Muscle of leg (tissue), 11 donors: ENCODE data around the gene HAGHL. TPM values are rescaled to one million over a fixed set of nuclear protein-coding genes. Genes with fewer than 3 reads are reported as not detected.

Experiments
- DNase-seq: peaks from one replicate; pipeline ENCODE4 v3.0.0; 2013
- H3K27ac ChIP-seq: one replicate; pipeline ENCODE4 v1.5.1; 2013; ENCODE audit warnings: mild to moderate bottlenecking, low read length, control low read depth
- H3K27me3 ChIP-seq: one replicate; pipeline ENCODE4 v1.6.1; 2013; ENCODE audit warnings: low read length; ENCODE audit not compliant: control insufficient read depth, insufficient read depth
- H3K36me3 ChIP-seq: one replicate; pipeline ENCODE4 v1.6.1; 2013; ENCODE audit warnings: low read length; ENCODE audit not compliant: control insufficient read depth, insufficient read depth
- H3K4me1 ChIP-seq: one replicate; pipeline ENCODE4 v1.6.1; 2013; ENCODE audit warnings: low read length; ENCODE audit not compliant: control insufficient read depth, insufficient read depth
- H3K4me3 ChIP-seq: one replicate; pipeline ENCODE4 v1.5.1; 2013; ENCODE audit warnings: low read length, control low read depth
- H3K9me3 ChIP-seq: replicated peaks from 2 replicates; pipeline ENCODE4 v1.6.1; 2013; ENCODE audit warnings: low read depth, low read length; ENCODE audit not compliant: control insufficient read depth
- WGBS: methylation state at CpG from one replicate; pipeline ENCODE4 v1.1.5; 2013; ENCODE audit warnings: missing lambda C conversion rate; ENCODE audit not compliant: insufficient coverage; 5-methylcytosine and 5-hydroxymethylcytosine counted together
- polyA plus RNA-seq, 8 donors: library from polyadenylated mRNA; unstranded; fragments of 120-200 nt; gene quantifications; one replicate each; pipeline versions ENCODE4 v1.2.1 to v1.2.3, GENCODE V29; 2013; ENCODE audit warnings: inconsistent platforms in 1 of 8, low replicate concordance in 1 of 8; ENCODE audit not compliant: insufficient read length in 8 of 8, insufficient read depth in 1 of 8
- total RNA-seq: library from RNA; stranded (reverse); fragments of 120-200 nt; gene quantifications from one replicate; pipeline ENCODE4 v1.2.4, GENCODE V29; 2013

Gene HAGHL
- total and polyA plus RNA-seq, 9 donors = 1.7 to 4.7 (median 2.8) TPM

DNA sequence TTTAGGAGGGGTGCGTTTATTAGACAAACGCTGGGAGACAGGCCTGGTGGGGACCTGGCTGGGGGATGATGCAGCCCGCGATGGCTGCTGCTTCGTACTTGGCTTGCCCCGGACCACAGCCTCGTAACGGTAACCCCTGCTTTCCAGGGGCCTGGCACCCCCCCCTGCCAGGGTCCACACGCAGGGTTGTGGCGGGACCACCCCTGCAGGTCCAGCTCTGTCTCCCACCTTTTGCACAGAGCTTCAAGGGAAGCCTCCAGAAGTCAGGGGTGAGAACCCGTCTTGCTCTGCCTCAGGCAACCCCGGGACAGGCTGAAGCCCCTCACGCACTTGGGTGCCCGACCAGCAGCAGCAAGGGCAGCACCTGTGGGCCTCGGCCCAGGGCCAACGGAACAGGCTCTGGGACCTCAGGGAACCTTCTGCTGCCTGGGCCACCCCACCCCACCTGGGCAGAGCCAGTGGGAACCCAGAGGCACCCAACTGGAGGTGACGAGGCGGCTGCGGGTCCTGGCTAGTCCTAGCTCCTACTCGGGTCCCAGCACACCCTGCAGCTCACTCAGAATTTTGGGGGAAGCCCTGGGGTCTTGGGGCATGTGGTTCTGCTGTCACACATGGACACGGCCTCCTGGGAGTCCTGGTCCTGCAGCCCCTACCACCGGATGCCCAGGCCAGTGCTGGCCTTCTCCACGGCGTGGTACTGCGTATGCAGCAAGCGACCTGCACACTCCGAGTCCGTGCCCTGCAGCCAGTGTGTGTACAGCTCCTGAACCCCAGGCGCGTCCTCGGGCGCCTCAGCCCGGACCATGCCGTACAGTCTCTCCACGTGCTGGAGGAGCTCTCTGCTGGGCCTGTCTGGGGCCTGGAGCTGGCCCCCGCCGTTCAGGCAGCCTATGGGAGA, 3.1 kb downstream of the HAGHL start:
- H3K4me1 ChIP-seq = peaks cover 18% of the 10 kb centered on the region
- H3K27me3 ChIP-seq = peaks cover 40% of the 10 kb centered on the region
- H3K36me3 ChIP-seq = peaks cover 47% of the 10 kb centered on the region
- no peak overlapping the region for H3K4me3 ChIP-seq
- peak; percentile 9 for DNase-seq
- no peaks in the 10 kb centered on the region for H3K9me3 ChIP-seq
- H3K27ac ChIP-seq = no peak overlapping the region
- WGBS = 83% methylated on average over 35 of the region's 37 CpGs

DNA sequence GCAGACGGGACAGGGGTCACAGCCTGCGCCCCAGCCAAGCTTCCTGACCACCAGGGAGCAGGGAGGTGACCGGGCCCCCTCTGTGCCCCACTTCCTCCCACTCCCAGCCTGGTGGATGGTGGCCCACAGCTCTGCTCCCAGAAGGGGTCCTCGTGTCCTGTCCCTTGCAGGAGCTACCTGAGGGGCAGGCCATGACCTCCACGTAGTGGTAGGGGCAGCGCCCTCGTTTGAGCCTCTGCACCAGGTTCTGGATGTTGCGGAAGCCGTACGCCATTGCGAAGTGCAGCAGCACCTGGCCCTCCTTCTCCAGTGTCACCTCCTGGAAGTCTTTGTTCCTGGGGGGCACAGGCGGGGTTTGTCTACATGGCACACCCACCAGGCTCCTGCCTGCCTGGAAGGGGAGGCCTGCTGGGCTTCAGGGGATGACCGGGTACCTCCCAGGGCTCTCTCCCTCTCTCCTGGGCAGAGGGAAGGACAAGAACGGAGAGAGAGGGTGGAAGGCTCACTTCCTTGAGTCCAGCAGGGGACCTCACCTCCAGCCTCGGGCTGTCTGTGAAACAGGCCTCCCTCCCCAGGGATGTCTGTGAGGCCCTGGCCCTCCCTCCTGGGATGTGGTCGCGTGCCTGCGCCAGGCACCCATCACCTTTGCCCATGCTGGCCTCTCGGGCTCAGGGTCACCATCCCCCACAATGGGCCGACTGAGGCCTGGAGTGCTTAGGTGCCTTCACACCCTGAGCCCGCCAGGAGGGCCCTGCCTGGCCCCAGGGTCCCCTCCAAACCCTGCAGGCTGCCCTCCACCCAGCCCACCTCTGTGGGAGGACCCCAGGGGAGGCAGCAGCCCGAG, 4.0 kb downstream of the HAGHL start:
- H3K27me3 ChIP-seq = peaks cover 33% of the 10 kb centered on the region
- H3K27ac ChIP-seq = no peak overlapping the region
- WGBS = 83% methylated on average over 19 of the region's 22 CpGs
- H3K4me3 ChIP-seq = no peak overlapping the region
- peak; percentile 12 for DNase-seq
- no peaks in the 10 kb centered on the region for H3K9me3 ChIP-seq
- peaks cover 55% of the 10 kb centered on the region for H3K36me3 ChIP-seq
- peaks cover 18% of the 10 kb centered on the region for H3K4me1 ChIP-seq

DNA sequence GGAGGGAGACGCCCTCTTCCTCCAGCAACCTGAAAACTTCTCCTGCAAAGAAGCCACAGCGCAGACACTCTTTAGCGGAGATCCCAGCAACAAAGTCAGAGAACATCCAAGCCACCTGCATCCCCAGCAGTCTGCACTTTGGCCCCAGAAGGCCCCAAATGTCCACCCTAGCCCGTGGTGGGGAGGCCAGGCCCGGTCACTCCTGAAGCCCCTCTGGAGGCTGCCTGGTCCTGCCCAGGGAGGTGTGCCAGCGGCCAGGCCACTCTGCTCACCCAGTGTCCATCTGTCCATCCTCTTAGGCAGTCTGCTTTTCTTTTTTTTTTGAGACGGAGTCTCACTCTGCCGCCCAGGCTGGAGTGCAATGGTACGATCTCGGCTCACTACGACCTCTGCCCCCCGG, 5.4 kb downstream of the HAGHL start:
- H3K9me3 ChIP-seq = no peaks in the 10 kb centered on the region

DNA sequence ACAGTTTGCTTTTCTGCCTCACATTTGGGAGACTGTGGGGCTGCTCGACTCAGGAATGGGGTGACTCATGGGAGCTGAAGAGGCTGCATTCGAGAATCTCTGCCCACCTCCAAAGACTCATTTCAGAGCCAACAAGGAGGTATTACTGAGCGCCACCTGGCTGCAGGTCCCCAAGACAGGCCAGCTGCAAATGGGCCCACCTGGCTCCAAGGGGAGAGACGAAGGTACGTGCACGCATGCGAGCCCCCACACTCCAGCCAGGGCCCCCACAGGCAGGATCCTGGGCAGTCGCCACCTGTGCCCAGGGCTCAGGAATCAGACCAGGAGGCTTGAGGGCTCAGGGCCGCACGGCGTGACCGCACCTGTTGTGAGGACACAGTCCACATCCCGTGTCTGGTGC, 6.0 kb downstream of the HAGHL start:
- no peak overlapping the region for H3K4me3 ChIP-seq
- WGBS = 94% methylated on average over 11 of the region's 13 CpGs
- no peak for DNase-seq
- H3K4me1 ChIP-seq = peaks cover 4% of the 10 kb centered on the region
- peaks cover 75% of the 10 kb centered on the region for H3K36me3 ChIP-seq
- H3K9me3 ChIP-seq = no peaks in the 10 kb centered on the region
- H3K27me3 ChIP-seq = peaks cover 15% of the 10 kb centered on the region
- no peak overlapping the region for H3K27ac ChIP-seq

More for the DNA sequence above, 5.4 kb downstream of the HAGHL start:
- peaks cover 10% of the 10 kb centered on the region for H3K4me1 ChIP-seq
- no peak overlapping the region for H3K27ac ChIP-seq
- H3K4me3 ChIP-seq = no peak overlapping the region
- peaks cover 20% of the 10 kb centered on the region for H3K27me3 ChIP-seq
- peaks cover 69% of the 10 kb centered on the region for H3K36me3 ChIP-seq
- 80% methylated on average over 9 of the region's 12 CpGs for WGBS
- no peak for DNase-seq

DNA sequence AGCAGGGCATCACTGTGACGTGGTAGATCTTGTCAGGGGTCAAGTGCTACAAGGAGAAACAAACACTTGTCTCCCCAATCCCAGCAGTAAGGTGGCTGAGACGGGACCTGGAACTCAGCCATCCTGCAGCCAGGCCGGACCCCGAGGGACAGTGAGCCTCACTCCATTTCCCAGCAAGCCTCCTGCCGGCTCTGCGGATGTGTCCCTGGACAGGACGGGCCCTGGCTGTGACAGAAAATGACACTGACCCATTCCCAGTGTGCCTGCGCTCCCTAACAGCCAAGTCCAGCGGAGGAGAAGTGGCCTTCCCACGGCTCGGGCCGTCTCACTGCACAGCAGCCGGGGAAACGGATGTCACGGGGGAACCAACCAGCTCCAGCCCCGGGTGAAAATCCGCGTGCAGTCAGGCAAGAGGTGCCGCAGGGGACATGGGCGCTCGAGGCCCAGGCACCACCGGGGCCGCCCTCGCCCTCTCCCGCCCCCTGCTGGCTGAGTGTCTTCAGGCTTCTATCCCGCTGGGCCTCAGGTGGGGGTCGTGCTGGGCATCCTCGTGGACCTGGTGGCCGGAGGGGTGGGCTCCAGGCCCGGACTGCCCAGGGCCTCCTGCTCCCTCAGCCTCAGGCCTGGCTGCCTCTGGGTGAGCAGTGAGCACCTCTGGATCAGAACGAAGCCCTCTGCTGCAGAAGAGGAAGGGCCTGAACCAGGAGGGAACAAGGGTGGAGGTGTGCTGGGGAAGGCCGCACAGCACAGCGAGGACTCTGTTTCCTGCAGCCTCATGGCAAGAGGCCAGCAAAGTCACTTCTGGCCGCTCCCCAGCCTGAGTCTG, 6.7 kb downstream of the HAGHL start:
- no peak for DNase-seq
- H3K27ac ChIP-seq = no peak overlapping the region
- peaks cover 10% of the 10 kb centered on the region for H3K27me3 ChIP-seq
- WGBS = 72% methylated on average over 33 of the region's 34 CpGs
- H3K36me3 ChIP-seq = peaks cover 79% of the 10 kb centered on the region
- peaks cover 1% of the 10 kb centered on the region for H3K4me1 ChIP-seq
- no peak overlapping the region for H3K4me3 ChIP-seq
- H3K9me3 ChIP-seq = no peaks in the 10 kb centered on the region

DNA sequence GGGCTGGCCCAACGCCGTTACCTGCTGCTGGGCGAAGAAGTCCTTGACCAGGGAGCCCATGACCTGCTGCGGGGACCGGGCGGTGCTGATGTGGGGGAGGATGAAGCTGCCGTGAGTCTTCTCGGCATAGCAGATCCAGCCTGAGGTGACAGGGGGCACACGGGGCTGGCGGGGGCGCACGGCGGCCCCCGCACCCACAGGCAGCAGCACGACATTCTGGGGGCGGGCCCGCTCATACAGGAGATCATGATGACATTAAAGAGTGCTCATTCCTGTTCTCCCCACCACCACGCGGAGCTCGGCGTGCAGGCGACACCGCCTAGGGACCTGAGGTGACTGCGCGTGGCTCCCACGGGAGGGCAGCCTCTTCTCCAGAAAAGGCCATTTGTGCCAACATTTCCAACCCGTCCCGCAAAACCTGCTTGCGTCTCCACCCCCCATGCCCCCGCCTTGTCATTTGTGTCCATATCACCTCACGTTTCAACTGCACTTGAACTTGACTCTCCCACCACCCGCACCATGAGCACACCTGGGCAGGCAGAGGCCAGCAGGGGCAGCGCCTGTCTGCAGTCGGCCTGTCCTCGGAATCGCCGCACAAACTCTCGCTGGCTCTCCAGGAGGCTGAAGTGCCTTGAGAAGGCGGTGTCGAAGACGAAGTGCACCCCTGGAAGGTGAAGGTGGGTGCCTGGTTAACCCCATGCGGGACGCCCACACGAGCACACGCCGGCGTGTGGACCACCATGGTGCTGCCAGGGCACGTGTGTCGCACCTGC, 7.5 kb downstream of the HAGHL start:
- no peak for DNase-seq
- WGBS = 92% methylated on average over 45 of the region's 49 CpGs
- Histone ChIP-seq H3K27me3 (peaks cover 2% of the 10 kb centered on the region), H3K36me3 (peaks cover 81% of the 10 kb centered on the region), H3K9me3 (no peaks in the 10 kb centered on the region), H3K27ac (no peak overlapping the region), H3K4me1 (no peaks in the 10 kb centered on the region), H3K4me3 (no peak overlapping the region)

DNA sequence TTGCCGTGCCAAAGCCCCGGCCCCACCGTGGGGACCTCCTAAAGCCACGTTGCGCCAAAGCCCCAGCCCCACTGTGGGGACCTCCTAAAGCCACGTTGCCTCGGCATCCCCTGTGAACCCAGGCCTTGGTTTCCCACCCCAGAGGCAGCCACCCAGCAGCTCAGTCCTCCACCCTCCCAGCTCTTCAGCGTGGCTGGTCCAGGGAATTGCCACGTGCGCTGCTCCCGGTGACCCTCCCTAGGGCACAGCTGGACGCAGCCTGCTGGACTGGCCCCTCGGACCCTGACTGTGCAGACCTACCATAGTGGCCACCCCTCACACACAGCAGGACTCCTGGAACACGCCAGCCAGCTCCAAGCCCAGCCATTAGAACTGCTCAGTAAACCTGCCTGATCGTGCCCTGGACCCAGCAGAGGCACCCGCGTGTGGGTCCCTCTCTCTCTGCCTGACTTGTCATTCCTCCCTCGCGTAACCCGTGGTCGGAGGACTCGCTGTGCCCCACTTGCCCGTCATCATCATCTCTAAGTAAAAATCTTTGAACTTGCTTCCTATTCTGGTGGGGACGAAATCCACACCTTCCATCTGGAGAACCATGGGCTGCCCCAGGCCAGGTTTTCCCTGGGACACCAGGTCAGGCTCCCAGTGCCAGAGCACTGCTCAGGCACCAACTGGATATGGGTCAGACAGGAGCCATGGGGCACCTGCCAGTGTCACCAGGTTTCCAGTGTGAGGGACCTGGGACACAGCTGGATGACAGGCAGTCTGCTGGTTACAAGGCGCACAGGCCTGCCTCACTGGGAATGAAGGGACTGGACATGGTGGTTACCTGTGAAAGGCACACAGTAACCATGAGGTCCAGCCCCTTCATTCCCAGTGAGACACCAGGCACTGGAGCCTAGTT, 8.3 kb downstream of the HAGHL start:
- Histone ChIP-seq H3K9me3 (no peaks in the 10 kb centered on the region), H3K27me3 (no peaks in the 10 kb centered on the region), H3K27ac (no peak overlapping the region), H3K4me3 (no peak overlapping the region), H3K36me3 (peaks cover 79% of the 10 kb centered on the region), H3K4me1 (peaks cover 8% of the 10 kb centered on the region)
- WGBS = 89% methylated on average over 24 of the region's 25 CpGs
- DNase-seq = no peak

DNA sequence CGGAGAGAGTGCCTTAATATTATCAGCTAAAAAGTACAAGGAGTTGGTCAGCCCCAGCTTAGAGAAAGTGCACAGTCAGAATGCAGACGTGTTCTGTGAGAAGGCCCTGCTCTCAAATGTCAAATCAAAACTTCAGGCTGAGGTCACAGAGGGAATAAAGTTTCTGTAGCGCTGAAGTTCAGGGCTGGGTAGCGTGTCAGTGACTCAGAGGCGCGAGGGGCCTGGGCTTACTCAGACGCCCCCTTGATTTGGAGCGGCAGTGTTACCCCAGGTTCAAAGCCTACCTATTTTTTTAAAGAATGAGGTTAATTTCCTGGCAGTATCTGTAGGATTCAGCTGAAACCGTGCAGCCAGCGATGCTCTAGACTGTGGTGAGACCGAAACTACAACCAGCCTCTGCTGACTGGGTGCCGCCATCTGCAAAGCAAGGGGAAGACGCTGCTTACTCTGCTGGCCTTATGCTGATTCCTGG, 9.1 kb downstream of the HAGHL start:
- Histone ChIP-seq H3K27me3 (no peaks in the 10 kb centered on the region), H3K9me3 (no peaks in the 10 kb centered on the region), H3K4me1 (peaks cover 10% of the 10 kb centered on the region), H3K36me3 (peaks cover 72% of the 10 kb centered on the region), H3K27ac (no peak overlapping the region), H3K4me3 (no peak overlapping the region)
- DNase-seq = no peak
- 87% methylated on average over 13 of the region's 13 CpGs for WGBS
